CD4-positive, alpha-beta memory T cell (primary cell): ENCODE measurements around the gene SDCCAG8. TPM values are rescaled to one million over a fixed set of nuclear protein-coding genes. Genes with fewer than 3 reads are reported as not detected.

Experiments
- CTCF ChIA-PET: fragments of 350-600 bp; sonication (Branson Sonifier 250); formaldehyde crosslinking; loops from one replicate; lab custom pipeline; 2021; ENCODE audit warnings: inconsistent platforms; ENCODE audit not compliant: partially characterized antibody; lab: Charles Lee
- POLR2A ChIA-PET: fragments of 350-600 bp; sonication (Branson Sonifier 250); formaldehyde crosslinking; loops from one replicate; lab custom pipeline; 2021; ENCODE audit not compliant: partially characterized antibody; lab: Charles Lee
- DNase-seq, 5 donors: peaks; one replicate each; pipeline versions ENCODE4 v3.0.0 to v3.0.0-alpha.2; 2020 to 2022; ENCODE audit warnings: mixed read lengths in 1 of 5
- H3K27ac ChIP-seq: one replicate; pipeline ENCODE4 v1.7.0; 2013; ENCODE audit warnings: low read depth, low read length
- H3K27me3 ChIP-seq: 2 replicates; pipeline ENCODE4 v1.7.0; 2013; ENCODE audit warnings: mild to moderate bottlenecking, low read length, moderate library complexity; ENCODE audit not compliant: insufficient read depth
- H3K36me3 ChIP-seq: 2 replicates; pipeline ENCODE4 v1.7.0; 2013; ENCODE audit warnings: mild to moderate bottlenecking, low read length, moderate library complexity; ENCODE audit not compliant: insufficient read depth
- H3K4me1 ChIP-seq: 2 replicates; pipeline ENCODE4 v1.7.0; 2013; ENCODE audit warnings: mild to moderate bottlenecking, low read length, moderate library complexity; ENCODE audit not compliant: insufficient read depth
- H3K4me3 ChIP-seq, 2 donors: one replicate each; pipeline ENCODE4 v1.7.0; 2013; ENCODE audit warnings: low read length in 2 of 2, mild to moderate bottlenecking in 1 of 2
- H3K9me3 ChIP-seq, 2 donors: one replicate each; pipeline ENCODE4 v1.7.0; 2013; ENCODE audit warnings: low read length in 2 of 2, control low read depth in 1 of 2; ENCODE audit not compliant: control insufficient read depth in 1 of 2
- H3K27ac Mint-ChIP-seq, 7 donors: one replicate each; pipeline ENCODE4 v1.8.0; 2020 to 2021; ENCODE audit warnings: mixed read lengths in 7 of 7, mild to moderate bottlenecking in 6 of 7, inconsistent platforms in 3 of 7, moderate library complexity in 3 of 7
- H3K27me3 Mint-ChIP-seq, 2 donors: one replicate each; pipeline ENCODE4 v1.8.0; 2020 to 2021; ENCODE audit warnings: mixed read lengths in 2 of 2
- H3K36me3 Mint-ChIP-seq, 2 donors: one replicate each; pipeline ENCODE4 v1.8.0; 2020 to 2021; ENCODE audit warnings: mixed read lengths in 2 of 2, inconsistent platforms in 1 of 2, mild to moderate bottlenecking in 1 of 2
- H3K4me1 Mint-ChIP-seq, 4 donors: one replicate each; pipeline ENCODE4 v1.8.0; 2020 to 2021; ENCODE audit warnings: mixed read lengths in 4 of 4, mild to moderate bottlenecking in 1 of 4
- H3K4me3 Mint-ChIP-seq, 8 donors: one replicate each; pipeline ENCODE4 v1.8.0; 2020 to 2021; ENCODE audit warnings: mixed read lengths in 8 of 8, mild to moderate bottlenecking in 7 of 8, moderate library complexity in 6 of 8, inconsistent platforms in 3 of 8
- H3K9me3 Mint-ChIP-seq, 8 donors: one replicate each; pipeline ENCODE4 v1.8.0; 2020 to 2021; ENCODE audit warnings: mixed read lengths in 8 of 8, mild to moderate bottlenecking in 5 of 8, inconsistent platforms in 3 of 8, moderate library complexity in 1 of 8
- intact Hi-C: fragments of 100-400 bp; cut with micrococcal nuclease; formaldehyde crosslinking; loops from one replicate; pipeline ENCODE4 v1.15.1; 2023
- polyA plus RNA-seq, 2 donors: library from polyadenylated mRNA; unstranded; fragments of 300-500 nt; fragmentation: Illumina TruSeq; gene quantifications; one replicate each; pipeline ENCODE4 v1.2.3, GENCODE V29; 2021
- total RNA-seq, 2 experiments: library from RNA; stranded (reverse); gene quantifications; one replicate each; pipeline ENCODE4 v1.2.3, GENCODE V29; 2021

Gene SDCCAG8
- total and polyA plus RNA-seq, 4 experiments from 2014 or later = 19.0 to 35.7 (median 27.7) TPM

DNA sequence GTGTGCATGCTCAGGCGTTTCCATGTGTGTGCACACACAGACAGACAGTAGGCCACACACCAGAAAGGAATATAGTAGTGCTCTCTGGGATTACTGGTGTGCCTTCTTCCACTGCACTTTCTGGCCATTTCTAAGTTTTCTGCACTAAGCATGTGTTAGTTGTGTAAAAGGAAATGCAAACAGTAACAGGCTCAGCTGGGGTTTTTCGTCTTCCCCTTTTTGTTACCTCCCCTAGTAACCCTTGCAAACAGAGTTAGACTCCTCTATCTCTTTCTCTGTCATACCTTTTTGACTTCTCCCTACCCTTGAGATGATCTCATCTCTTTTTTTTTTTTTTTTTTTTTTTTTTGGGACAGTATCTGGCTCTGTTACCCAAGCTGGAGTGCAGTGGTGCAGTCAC, 196.3 kb downstream of the SDCCAG8 start:
- Histone ChIP-seq H3K4me1 (no peaks in the 10 kb centered on the region), H3K27me3 (no peaks in the 10 kb centered on the region), H3K36me3 (no peaks in the 10 kb centered on the region), H3K27ac (no peak overlapping the region), H3K9me3 (no peaks in the 10 kb centered on the region), H3K4me3 (no peak overlapping the region)
- ChIA-PET POLR2A (no interaction called here), CTCF (no interaction called here)
- Mint-ChIP-seq H3K27me3 (no peaks in the 10 kb centered on the region), H3K27ac (no peak overlapping the region), H3K4me1 (peaks cover 0 to 3% (median 2%) of the 10 kb centered on the region in 4 donors), H3K9me3 (no peaks in the 10 kb centered on the region), H3K36me3 (peaks cover 5 to 28% of the 10 kb centered on the region in 2 donors), H3K4me3 (no peak overlapping the region)
- intact Hi-C loops = no loop called here
- no peak for DNase-seq

GRCh38 chr1:243454328-243454997, 198.6 kb downstream of the SDCCAG8 start:
- Histone ChIP-seq H3K4me1 (no peaks in the 10 kb centered on the region), H3K27me3 (no peaks in the 10 kb centered on the region), H3K4me3 (no peak overlapping the region), H3K36me3 (no peaks in the 10 kb centered on the region), H3K9me3 (no peaks in the 10 kb centered on the region), H3K27ac (no peak overlapping the region)
- CTCF ChIA-PET = no interaction called here
- no peak for DNase-seq
- H3K36me3 Mint-ChIP-seq = peaks cover 12 to 31% of the 10 kb centered on the region in 2 donors
- no peak overlapping the region for H3K27ac Mint-ChIP-seq
- no peak overlapping the region for H3K4me3 Mint-ChIP-seq
- H3K27me3 Mint-ChIP-seq = no peaks in the 10 kb centered on the region
- H3K9me3 Mint-ChIP-seq = no peaks in the 10 kb centered on the region
- POLR2A ChIA-PET = no interaction called here
- H3K4me1 Mint-ChIP-seq = no peaks in the 10 kb centered on the region
- intact Hi-C loops = no loop called here

GRCh38 chr1:243455760-243456651, 200.2 kb downstream of the SDCCAG8 start:
- intact Hi-C loops = no loop called here
- Mint-ChIP-seq H3K27ac (no peak overlapping the region), H3K36me3 (peaks cover 14 to 29% of the 10 kb centered on the region in 2 donors), H3K27me3 (no peaks in the 10 kb centered on the region), H3K9me3 (no peaks in the 10 kb centered on the region), H3K4me1 (no peaks in the 10 kb centered on the region), H3K4me3 (no peak overlapping the region)
- no peak for DNase-seq
- Histone ChIP-seq H3K36me3 (no peaks in the 10 kb centered on the region), H3K27ac (no peak overlapping the region), H3K4me1 (no peaks in the 10 kb centered on the region), H3K9me3 (no peaks in the 10 kb centered on the region), H3K4me3 (no peak overlapping the region), H3K27me3 (no peaks in the 10 kb centered on the region)
- CTCF ChIA-PET = no interaction called here
- POLR2A ChIA-PET = no interaction called here

DNA sequence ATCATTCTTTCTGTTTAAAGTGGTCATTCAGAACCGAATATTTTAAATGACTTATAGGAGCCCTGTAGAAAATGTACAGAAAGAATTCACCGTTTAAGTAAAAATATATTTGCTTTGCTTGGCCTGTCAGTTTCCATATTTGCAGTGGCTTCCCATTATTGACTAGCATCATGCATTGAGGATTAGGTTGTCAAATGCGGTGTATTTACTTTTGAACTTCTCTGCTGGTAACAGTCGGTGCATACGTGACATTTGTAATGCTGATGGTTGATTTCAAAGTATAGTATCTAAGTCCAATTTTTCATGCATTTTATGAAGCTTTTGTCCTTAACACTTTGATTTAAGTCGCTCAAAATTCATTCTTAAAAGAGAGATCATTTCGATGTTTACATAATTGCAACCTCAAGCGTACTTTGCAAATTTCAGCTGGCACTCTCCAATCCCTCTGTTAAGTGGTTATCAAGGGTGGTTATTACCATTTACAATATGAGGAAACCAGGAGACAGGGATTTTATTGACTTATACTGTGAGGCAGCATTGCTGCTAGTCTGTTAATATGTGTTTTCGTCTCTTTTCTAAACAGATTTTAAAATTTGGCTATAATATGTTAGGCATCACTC, 201.6 kb downstream of the SDCCAG8 start:
- Mint-ChIP-seq H3K27ac (no peak overlapping the region), H3K36me3 (peaks cover 18 to 38% of the 10 kb centered on the region in 2 donors), H3K27me3 (no peaks in the 10 kb centered on the region), H3K4me1 (no peaks in the 10 kb centered on the region), H3K4me3 (no peak overlapping the region), H3K9me3 (no peaks in the 10 kb centered on the region)
- Histone ChIP-seq H3K36me3 (no peaks in the 10 kb centered on the region), H3K4me3 (no peak overlapping the region), H3K4me1 (no peaks in the 10 kb centered on the region), H3K9me3 (no peaks in the 10 kb centered on the region), H3K27ac (no peak overlapping the region), H3K27me3 (no peaks in the 10 kb centered on the region)
- CTCF ChIA-PET = no interaction called here
- intact Hi-C loops = no loop called here
- POLR2A ChIA-PET = no interaction called here
- DNase-seq = no peak

- ChIA-PET CTCF (no interaction called here), POLR2A (no interaction called here)
- H3K4me1 ChIP-seq = no peaks in the 10 kb centered on the region
- no peaks in the 10 kb centered on the region for H3K9me3 Mint-ChIP-seq
- no peaks in the 10 kb centered on the region for H3K27me3 ChIP-seq
- H3K36me3 Mint-ChIP-seq = peaks cover 18 to 41% of the 10 kb centered on the region in 2 donors
- H3K4me3 ChIP-seq = no peak overlapping the region
- H3K9me3 ChIP-seq = no peaks in the 10 kb centered on the region
- H3K27ac Mint-ChIP-seq = peak overlapping the region in 1 of 7 donors; percentile 33
- H3K4me1 Mint-ChIP-seq = no peaks in the 10 kb centered on the region
- H3K27ac ChIP-seq = no peak overlapping the region
- no peak for DNase-seq
- no peak overlapping the region for H3K4me3 Mint-ChIP-seq
- H3K27me3 Mint-ChIP-seq = no peaks in the 10 kb centered on the region
- no peaks in the 10 kb centered on the region for H3K36me3 ChIP-seq
- intact Hi-C loops = no loop called here
These were observed 203.2 kb downstream of the SDCCAG8 start for GRCh38 chr1:243459059-243459458.

GRCh38 chr1:243461700-243462099, 205.9 kb downstream of the SDCCAG8 start:
- POLR2A ChIA-PET = interaction anchor here (1.0 kb wide), 1 partner anchor 15 kb away, joined by 3 read pairs; no protein-coding TSS in a partner anchor

More at GRCh38 chr1:243461700-243462099, 205.9 kb downstream of the SDCCAG8 start:
- H3K36me3 ChIP-seq = no peaks in the 10 kb centered on the region
- H3K27me3 ChIP-seq = no peaks in the 10 kb centered on the region
- no peaks in the 10 kb centered on the region for H3K9me3 ChIP-seq
- no peak overlapping the region for H3K4me3 ChIP-seq
- intact Hi-C loops = no loop called here
- H3K27ac Mint-ChIP-seq = no peak overlapping the region
- no peak overlapping the region for H3K27ac ChIP-seq
- no peak overlapping the region for H3K4me3 Mint-ChIP-seq
- H3K36me3 Mint-ChIP-seq = peaks cover 15 to 29% of the 10 kb centered on the region in 2 donors
- H3K9me3 Mint-ChIP-seq = no peaks in the 10 kb centered on the region
- H3K4me1 Mint-ChIP-seq = no peaks in the 10 kb centered on the region
- CTCF ChIA-PET = no interaction called here
- H3K4me1 ChIP-seq = no peaks in the 10 kb centered on the region
- H3K27me3 Mint-ChIP-seq = no peaks in the 10 kb centered on the region
- no peak for DNase-seq
